PC-3 (cell line): ENCODE results near the gene TEX36. TPM values are rescaled to one million over a fixed set of nuclear protein-coding genes. Genes with fewer than 3 reads are reported as not detected.

ENCODE experiments used
- ATAC-seq: fragments of 200-7000 bp; cut with Tn5 transposase; 2 replicates; pipeline ENCODE4 v1.9.1; 2020; ENCODE audit warnings: mild to moderate bottlenecking, moderate library complexity
- Bru-seq: library from RNA; stranded (reverse); fragments of 400-500 nt; gene quantifications from one replicate; lab custom pipeline; 2021; lab: Mats Ljungman, UMichigan
- BruChase-seq, 2 experiments: library from RNA; stranded (reverse); fragments of 400-500 nt; gene quantifications; one replicate each; lab custom pipeline; 2021; lab: Mats Ljungman, UMichigan
- BruUV-seq: library from RNA; stranded (reverse); fragments of 400-500 nt; replicated peaks from 2 replicates; lab custom pipeline; 2021; lab: Mats Ljungman, UMichigan
- CTCF ChIA-PET: fragments of 300-600 bp; sonication (Branson Sonifier 250); formaldehyde crosslinking; loops from one replicate; lab custom pipeline; 2022; ENCODE audit warnings: antibody characterized with exemption; lab: Charles Lee
- POLR2A ChIA-PET: fragments of 300-600 bp; sonication (Branson Sonifier 250); formaldehyde crosslinking; loops from one replicate; lab custom pipeline; 2022; ENCODE audit warnings: antibody characterized with exemption; ENCODE audit not compliant: unreplicated experiment; lab: Charles Lee
- DNase-seq: peaks from one replicate; pipeline ENCODE4 v3.0.0-alpha.2; 2015
- H2AFZ ChIP-seq: fragments of 300-600 bp; sonication (generic); 2 replicates; pipeline ENCODE4 v1.6.0; 2016; ENCODE audit warnings: antibody characterized with exemption, low read length
- H3F3A ChIP-seq: fragments of 300-600 bp; sonication (generic); one replicate; pipeline ENCODE4 v1.6.0; 2017; ENCODE audit warnings: antibody characterized with exemption, low read length, control low read depth, mild to moderate bottlenecking; ENCODE audit not compliant: unreplicated experiment
- H3K27ac ChIP-seq: fragments of 300-600 bp; sonication (generic); 2 replicates; pipeline ENCODE4 v1.5.1; 2016; ENCODE audit warnings: mild to moderate bottlenecking, low read length
- H3K27me3 ChIP-seq: fragments of 300-600 bp; sonication (generic); 2 replicates; pipeline ENCODE4 v1.6.1; 2016; ENCODE audit warnings: low read length, mixed read lengths
- H3K36me3 ChIP-seq: fragments of 300-600 bp; sonication (generic); 2 replicates; pipeline ENCODE4 v1.6.1; 2016; ENCODE audit warnings: low read depth, mixed run types, low read length, mixed read lengths
- H3K4me1 ChIP-seq: fragments of 300-600 bp; sonication (generic); 2 replicates; pipeline ENCODE4 v1.5.1; 2016; ENCODE audit warnings: low read length; ENCODE audit not compliant: insufficient read depth
- H3K4me2 ChIP-seq: fragments of 300-600 bp; sonication (generic); 2 replicates; pipeline ENCODE4 v1.6.0; 2016; ENCODE audit warnings: low read length
- H3K4me3 ChIP-seq: fragments of 300-600 bp; sonication (generic); 2 replicates; pipeline ENCODE4 v1.5.1; 2016; ENCODE audit warnings: mild to moderate bottlenecking, low read length, mixed read lengths
- H3K79me2 ChIP-seq: fragments of 300-600 bp; sonication (generic); 2 replicates; pipeline ENCODE4 v1.6.1; 2017; ENCODE audit warnings: low read length, mixed read lengths
- H3K9ac ChIP-seq: fragments of 300-600 bp; sonication (generic); 2 replicates; pipeline ENCODE4 v1.6.0; 2016; ENCODE audit warnings: mild to moderate bottlenecking, low read length
- H3K9me2 ChIP-seq: fragments of 300-600 bp; sonication (generic); replicated peaks from 2 replicates; pipeline ENCODE4 v1.6.1; 2016; ENCODE audit warnings: mixed run types, low read length, mixed read lengths
- H3K9me3 ChIP-seq: fragments of 300-600 bp; sonication (generic); 2 replicates; pipeline ENCODE4 v1.6.1; 2016; ENCODE audit warnings: low read length, mixed read lengths
- H4K20me1 ChIP-seq: fragments of 300-600 bp; sonication (generic); 2 replicates; pipeline ENCODE4 v1.6.1; 2016; ENCODE audit warnings: low read length, mixed read lengths
- CTCF ChIP-seq: fragments of 300-600 bp; sonication (generic); conservative IDR thresholded peaks from 2 replicates; pipeline ENCODE4 v1.5.1; 2017; ENCODE audit warnings: antibody characterized with exemption, low read depth, mild to moderate bottlenecking, low read length
- EZH2 ChIP-seq: fragments of 300-600 bp; sonication (generic); IDR thresholded peaks from one replicate; pipeline ENCODE4 v1.6.1; 2017; ENCODE audit warnings: antibody characterized with exemption, mild to moderate bottlenecking, low read length; ENCODE audit not compliant: unreplicated experiment
- EZH2phosphoT487 ChIP-seq: fragments of 300-600 bp; sonication (generic); IDR thresholded peaks from 2 replicates; pipeline ENCODE4 v1.6.1; 2018; ENCODE audit warnings: mild to moderate bottlenecking, antibody characterized with exemption, low read length, borderline replicate concordance
- intact Hi-C: fragments of 100-400 bp; cut with micrococcal nuclease; formaldehyde crosslinking; loops from 2 replicates; pipeline ENCODE4 v1.9.0; 2023
- long read RNA-seq: library from polyadenylated mRNA; unstranded; transcript quantifications from one replicate; pipeline ENCODE4 v2.0.0, GENCODE V29; 2021; ENCODE audit not compliant: unreplicated experiment
- total RNA-seq: library from RNA; depleted of rRNA; stranded (reverse); fragments of >200 nt; gene quantifications from 2 replicates; pipeline ENCODE4 v1.2.3, GENCODE V29; 2014; rRNA removed

Gene TEX36
- not detected in 2 replicates for total RNA-seq
- not detected for Bru-seq, nascent RNA
- percentile 3 among the genes with signal in this experiment for BruChase-seq, experiment 1, labeled RNA remaining after a 6-hour chase
- not detected for BruChase-seq, experiment 2, labeled RNA remaining after a 2-hour chase
- long read RNA-seq, result 0 reads

- Histone ChIP-seq H3K27me3 (no peaks in the 10 kb centered on the region), H4K20me1 (no peaks in the 10 kb centered on the region), H3K4me2 (no peak within 1 kb of the TSS), H3K9ac (no peak within 1 kb of the TSS), H3F3A (no peaks in the 10 kb centered on the region), H3K9me3 (no peaks in the 10 kb centered on the region), H2AFZ (no peak within 1 kb of the TSS), H3K4me1 (no peaks in the 10 kb centered on the region), H3K9me2 (no peaks in the 10 kb centered on the region), H3K36me3 (no peaks in the 10 kb centered on the region), H3K27ac (no peak within 1 kb of the TSS), H3K4me3 (no peak within 1 kb of the TSS), H3K79me2 (no peaks in the 10 kb centered on the region)
- ATAC-seq (no peak), DNase-seq (no peak)
- no peak for TF ChIP-seq EZH2phosphoT487
- no peak for TF ChIP-seq CTCF
- no peak for TF ChIP-seq EZH2
- CTCF ChIA-PET, result no interaction called here
- POLR2A ChIA-PET, result no interaction called here
- no TSS peak for BruUV-seq
- intact Hi-C loops, result no loop called here
Measured at GRCh38 chr10:125683063-125683462, at the start of gene TEX36. Gene TEX36, minus strand, starts transcription at chr10:125683163. Its CDS starts 174 bp downstream, at chr10:125682989.

GRCh38 chr10:125727436-125727835, 44.5 kb upstream of the TEX36 start:
- H3K27ac ChIP-seq, result no peak overlapping the region
- CTCF ChIA-PET, result no interaction called here
- no peaks in the 10 kb centered on the region for H3K9me2 ChIP-seq
- H3F3A ChIP-seq, result no peaks in the 10 kb centered on the region
- no peak for ATAC-seq
- H3K9me3 ChIP-seq, result no peaks in the 10 kb centered on the region
- H2AFZ ChIP-seq, result no peak overlapping the region
- H3K36me3 ChIP-seq, result peaks cover 76% of the 10 kb centered on the region
- no peak for TF ChIP-seq EZH2phosphoT487
- no peak for TF ChIP-seq EZH2
- no peak for TF ChIP-seq CTCF
- H3K27me3 ChIP-seq, result no peaks in the 10 kb centered on the region
- H3K4me2 ChIP-seq, result no peak overlapping the region
- POLR2A ChIA-PET, result no interaction called here
- H3K79me2 ChIP-seq, result peaks cover under 1% of the 10 kb centered on the region
- H3K4me3 ChIP-seq, result no peak overlapping the region
- no peak for DNase-seq
- BruUV-seq, result no TSS peak
- intact Hi-C loops, result loop anchor here (10.0 kb wide), 1 partner anchor 97 kb away; the partner anchor contains the start of genes BCCIP and UROS
- H3K9ac ChIP-seq, result no peak overlapping the region
- no peaks in the 10 kb centered on the region for H3K4me1 ChIP-seq
- H4K20me1 ChIP-seq, result no peaks in the 10 kb centered on the region

- ChIA-PET POLR2A (no interaction called here), CTCF (no interaction called here)
- BruUV-seq, result no TSS peak
- no peaks in the 10 kb centered on the region for H3K4me1 ChIP-seq
- no peaks in the 10 kb centered on the region for H3F3A ChIP-seq
- peaks cover 76% of the 10 kb centered on the region for H3K36me3 ChIP-seq
- no peak for ATAC-seq
- intact Hi-C loops, result loop anchor here (10.0 kb wide), 1 partner anchor 98 kb away; the partner anchor contains the start of genes BCCIP and UROS
- no peaks in the 10 kb centered on the region for H3K27me3 ChIP-seq
- peaks cover 6% of the 10 kb centered on the region for H3K79me2 ChIP-seq
- H3K27ac ChIP-seq, result no peak overlapping the region
- no peak overlapping the region for H2AFZ ChIP-seq
- no peaks in the 10 kb centered on the region for H3K9me3 ChIP-seq
- no peak overlapping the region for H3K4me2 ChIP-seq
- H4K20me1 ChIP-seq, result no peaks in the 10 kb centered on the region
- no peak overlapping the region for H3K4me3 ChIP-seq
- TF ChIP-seq EZH2 (no peak), EZH2phosphoT487 (no peak), CTCF (no peak)
- H3K9ac ChIP-seq, result no peak overlapping the region
- no peak for DNase-seq
- no peaks in the 10 kb centered on the region for H3K9me2 ChIP-seq
Measured at GRCh38 chr10:125726914-125727313, 44.0 kb upstream of the TEX36 start.
